ENCODE measurements around the gene WNT9B.
"Not testable (repeated sequence)": the region's sequence is repeated elsewhere in the genome, so short reads cannot be mapped to it uniquely, and the experiment has no call there.

WNT9B gene

DNA sequence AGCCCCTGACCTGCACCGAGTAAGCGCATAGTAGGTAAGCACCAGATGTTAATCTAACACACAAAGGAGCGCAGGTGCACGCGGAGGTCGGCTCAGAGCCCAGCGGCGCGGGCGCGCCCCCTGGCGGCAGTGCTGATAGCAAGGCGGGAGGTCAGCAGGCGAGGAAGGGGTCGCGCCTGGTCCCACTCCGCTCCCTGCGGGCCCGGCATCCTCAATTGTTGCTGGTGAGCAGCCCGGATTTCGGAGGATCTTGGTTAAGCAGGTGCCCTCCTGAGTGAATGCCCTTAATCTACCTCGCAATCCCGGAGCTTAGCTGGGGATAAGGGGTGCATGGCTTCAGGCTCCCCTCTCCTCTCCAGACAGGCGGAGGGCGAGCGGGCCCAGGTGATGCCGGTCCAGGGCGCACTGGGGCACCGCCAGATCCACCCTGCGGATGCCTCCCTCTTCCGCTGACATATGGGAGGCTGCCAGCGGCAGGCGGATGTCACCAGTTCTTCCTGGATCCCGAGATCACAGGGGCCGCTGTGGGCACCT is 28.9 kb upstream of the WNT9B start:
- no peak for DNase-seq

DNA sequence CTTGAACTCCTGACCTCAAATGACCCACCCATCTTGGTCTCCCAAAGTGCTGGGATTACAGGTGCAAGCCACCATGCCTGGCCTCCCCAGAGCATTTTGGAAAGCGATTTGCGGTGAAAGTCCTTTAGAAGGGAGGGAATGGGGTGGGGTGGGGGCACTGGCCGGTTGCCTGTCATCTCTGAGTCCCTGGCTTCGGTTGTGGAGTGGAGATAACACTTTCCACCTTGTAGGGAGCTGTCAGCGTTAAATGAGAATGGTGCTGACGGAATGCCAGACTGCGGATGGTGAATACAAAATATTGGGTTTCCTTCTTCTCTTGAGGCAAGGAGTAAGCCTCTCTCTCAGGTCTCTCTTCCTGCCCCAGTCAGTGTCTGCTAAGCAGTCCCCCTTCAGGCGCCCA is 27.7 kb upstream of the WNT9B start:
- DNase-seq, result no peak

- no peak for DNase-seq
Observed at GRCh38 chr17:46826116-46826515, 25.3 kb upstream of the WNT9B start.

- DNase-seq, result no peak
Observed at GRCh38 chr17:46827274-46827673, 24.1 kb upstream of the WNT9B start.

DNA sequence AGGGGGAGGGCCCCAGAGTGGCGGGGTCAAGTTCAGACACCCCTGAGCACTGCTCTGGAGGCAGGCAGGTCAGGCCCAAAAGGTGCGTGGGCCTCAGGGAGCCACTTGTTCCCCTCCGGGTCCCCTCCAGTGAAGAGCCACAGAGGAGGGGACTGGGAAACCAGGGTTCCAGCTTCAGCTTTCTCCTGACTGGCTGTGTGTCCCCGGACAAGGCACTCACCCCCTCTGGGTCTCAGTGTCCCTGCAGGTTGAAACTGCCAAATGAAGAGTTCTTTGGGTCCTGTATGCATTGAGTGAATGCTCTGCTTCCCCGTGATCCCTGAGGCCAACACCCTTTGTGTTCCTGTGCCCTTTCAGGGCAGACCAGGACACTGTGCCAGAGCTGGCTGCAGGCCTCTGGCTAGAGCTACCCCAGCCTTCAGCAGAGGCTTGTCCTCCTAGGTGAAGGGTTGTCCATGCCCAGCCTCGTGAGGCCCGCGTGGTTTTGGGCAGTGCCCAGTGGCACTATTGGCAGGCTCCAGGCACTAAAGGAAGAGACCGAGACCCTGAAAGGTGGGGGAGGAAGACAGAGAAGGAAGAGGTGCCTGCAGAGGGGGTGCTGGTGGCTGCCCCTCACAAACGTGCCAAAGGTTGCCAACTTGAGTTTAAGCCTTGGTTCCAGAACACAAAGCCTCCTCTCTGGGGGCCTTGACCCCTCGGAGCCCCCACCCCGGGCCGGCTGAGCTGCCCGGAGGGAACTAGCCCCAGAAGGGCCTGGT is 19.6 kb upstream of the WNT9B start:
- DNase-seq, result no peak

DNA sequence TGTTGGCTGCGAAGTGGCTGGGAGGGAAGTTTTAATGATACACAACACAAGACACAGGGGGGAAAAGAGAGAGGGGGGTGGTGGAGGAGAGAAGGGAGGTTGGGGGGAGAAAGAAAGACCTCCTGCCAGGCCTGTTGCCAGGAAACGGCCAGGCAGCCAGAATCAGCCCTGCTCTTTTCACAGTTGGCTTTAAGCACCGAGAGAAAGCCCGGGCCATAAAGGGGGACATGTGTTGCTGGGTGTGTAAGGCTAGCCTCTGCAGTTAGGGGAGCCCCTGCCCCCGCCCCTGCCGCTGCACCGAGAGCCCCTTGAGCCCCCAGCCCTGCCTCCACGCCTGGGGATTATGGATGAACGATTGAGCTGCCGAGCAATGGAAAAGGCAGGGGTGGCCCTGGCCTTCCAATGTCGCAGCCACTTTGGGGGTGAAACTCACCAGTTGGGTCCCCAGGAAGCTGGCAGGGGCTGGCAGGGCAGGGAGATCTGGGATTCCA is 19.0 kb upstream of the WNT9B start:
- no peak for DNase-seq

DNA sequence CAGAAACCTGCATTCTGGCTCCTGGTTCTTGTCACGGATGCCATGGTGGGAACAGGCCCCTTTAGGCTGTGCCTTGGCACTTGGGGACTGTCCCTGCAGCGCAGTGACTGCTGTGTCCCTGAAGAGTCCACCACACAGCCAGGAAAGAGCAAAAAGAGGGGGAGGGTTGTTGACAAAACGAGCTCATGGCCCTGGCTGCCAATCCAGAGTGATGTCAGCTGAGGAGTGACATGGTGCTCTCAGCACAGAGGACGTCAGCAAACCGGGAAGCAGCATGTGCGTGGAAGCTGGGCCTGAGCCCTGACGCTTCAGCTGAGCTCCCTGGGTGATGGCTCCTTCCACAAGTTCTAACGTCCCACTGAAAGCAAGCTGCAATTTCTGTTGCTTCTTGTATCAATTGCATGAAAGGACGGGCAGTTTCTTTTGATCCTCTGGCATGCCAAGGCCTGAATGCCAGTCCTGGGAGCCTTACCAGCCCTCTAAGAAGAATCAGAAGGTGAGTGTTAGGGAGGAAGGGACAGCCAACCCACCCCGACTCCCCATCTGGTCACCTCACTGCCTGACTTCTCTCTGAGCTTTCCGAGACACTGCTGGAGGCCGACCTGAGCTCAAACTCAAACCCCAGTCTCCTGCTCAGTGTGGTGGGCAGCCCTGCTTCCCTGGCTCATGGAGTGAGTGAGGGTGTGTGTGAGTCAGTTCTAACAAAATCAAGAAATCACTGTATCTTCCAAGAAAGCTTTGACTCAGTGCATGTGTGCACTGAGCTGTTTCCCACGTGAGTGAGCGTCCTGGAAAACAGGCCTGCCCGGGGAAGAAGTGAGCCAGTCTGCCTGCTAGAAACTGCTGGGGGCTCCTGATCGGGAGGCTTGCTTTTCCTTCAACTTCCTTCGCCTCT is 18.2 kb upstream of the WNT9B start:
- no peak for DNase-seq

DNA sequence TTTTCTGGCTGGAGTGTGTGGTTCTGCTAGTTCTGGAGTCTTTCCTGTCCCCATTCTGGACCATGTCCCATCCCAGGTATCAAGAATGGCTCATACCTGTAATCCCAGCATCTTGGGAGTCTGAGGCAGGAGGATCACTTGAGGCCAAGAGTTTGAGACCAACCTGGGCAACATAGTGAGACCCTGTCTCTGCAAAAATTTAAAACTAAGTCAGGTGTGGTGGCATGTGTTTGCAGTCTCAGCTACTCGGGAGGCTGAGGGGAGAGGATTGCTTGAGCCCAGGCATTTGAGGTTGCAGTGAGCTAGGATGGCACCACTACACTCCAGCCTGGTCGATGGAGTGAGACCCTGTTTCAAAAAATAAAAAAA is 17.6 kb upstream of the WNT9B start:
- no peak for DNase-seq

DNA sequence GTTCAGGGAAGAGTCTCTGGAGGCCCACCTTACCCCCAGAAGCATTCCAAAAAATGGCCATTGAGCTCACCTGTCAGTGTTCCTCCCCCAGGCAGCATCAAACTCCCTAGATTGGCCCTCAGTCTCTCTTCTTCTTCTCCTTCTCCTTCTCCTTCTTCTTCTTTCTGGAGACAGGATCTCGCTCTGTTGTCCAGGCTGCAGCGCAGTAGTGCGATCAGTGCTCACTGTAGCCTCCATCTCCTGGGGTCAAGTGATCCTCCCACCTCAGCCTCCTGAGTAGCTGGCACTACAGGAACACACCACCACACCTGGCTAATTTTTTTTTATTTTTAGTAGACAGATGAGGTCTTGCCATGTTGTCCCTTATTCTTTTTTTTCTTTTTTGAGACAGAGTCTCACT is 16.5 kb upstream of the WNT9B start:
- DNase-seq, result no peak

- DNase-seq, result no peak
Observed at GRCh38 chr17:46836500-46836899, 14.9 kb upstream of the WNT9B start.

GRCh38 chr17:46837521-46837920 is 13.9 kb upstream of the WNT9B start:
- no peak for DNase-seq

- DNase-seq, result no peak
Observed at GRCh38 chr17:46839211-46839610, 12.2 kb upstream of the WNT9B start.

DNA sequence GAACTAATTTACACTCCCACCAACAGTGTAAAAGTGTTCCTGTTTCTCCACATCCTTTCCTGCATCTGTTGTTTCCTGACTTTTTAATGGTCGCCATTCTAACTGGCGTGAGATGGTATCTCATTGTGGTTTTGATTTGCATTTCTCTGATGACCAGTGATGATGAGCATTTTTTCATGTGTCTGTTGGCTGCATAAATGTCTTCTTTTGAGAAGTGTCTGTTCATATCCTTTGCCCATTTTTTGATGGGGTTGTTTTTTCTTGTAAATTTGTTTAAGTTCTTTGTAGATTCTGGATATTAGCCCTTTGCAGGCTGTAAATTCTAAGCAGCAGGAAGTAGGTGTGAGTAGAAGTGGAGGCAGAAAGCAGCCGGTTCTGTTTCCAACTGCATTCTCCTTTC is 10.8 kb upstream of the WNT9B start:
- DNase-seq, result not testable (repeated sequence)

- no peak for DNase-seq
Observed at GRCh38 chr17:46841561-46842379, 9.6 kb upstream of the WNT9B start.

DNA sequence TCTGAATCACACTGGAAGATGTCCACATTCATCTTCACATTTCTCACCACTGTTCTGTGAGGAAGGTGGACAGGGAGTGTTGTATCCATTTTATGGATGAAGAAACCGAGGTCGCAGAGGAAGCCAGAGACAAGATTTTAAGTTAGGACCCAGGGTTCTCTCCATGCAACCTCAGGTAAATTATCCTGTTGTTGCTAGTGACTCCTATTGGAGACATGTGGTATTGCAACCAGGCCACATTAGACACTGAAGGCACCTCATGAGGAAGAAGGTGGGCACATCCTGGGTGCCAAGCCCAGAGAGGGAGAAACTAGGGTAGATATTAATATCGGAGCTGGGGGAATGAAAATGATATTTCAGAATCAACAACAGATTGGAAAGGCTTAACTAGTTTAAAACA is 8.5 kb upstream of the WNT9B start:
- DNase-seq, result no peak

DNA sequence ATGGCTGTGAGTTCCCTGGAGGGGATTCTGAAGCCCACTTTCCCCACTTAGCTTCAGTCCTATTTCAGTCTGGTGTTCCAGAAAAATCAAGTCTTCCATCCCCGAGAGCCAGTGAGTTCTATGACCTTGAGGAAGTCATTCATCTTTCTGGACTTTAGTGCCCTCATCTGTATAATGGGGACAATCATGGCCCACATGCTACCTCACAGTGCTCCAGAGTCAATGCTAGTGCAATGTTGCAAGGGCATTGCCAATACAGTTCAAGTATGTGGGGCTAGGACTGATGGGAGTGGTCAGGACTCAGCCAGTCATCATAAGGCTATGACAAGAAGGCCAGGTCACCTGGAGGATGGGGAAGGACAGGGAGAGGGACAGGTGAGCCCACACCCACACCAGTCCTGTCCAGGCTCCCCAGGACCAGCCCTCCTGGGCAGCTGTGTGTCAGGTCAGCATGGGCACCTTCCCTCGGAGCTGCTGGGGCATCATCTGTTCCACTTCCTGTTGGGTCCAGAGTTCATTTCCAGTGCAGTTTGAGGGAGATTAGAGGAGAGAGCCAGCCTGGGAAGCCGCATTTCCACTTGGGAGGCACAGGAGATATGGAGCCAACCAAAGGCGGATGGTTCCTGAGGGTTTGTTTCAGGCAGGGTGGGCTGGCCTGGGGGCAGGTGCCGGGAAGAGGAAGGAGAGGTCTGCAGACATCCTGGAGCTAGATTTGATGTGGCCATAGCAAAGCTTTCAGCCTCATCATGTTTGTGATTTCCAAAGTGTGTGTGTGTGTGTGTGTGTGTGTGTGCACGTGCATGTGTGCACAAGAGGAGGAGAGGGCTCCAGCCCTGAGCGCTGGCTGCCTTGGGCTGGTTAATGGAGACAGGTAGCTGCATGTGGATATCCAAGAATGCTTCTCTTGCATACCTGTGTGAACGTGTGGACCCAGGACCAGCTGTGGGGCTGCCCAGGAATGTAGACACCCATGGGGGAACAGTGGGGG is 3.9 kb upstream of the WNT9B start:
- DNase-seq, result no peak

GRCh38 chr17:46848534-46848933 is 2.8 kb upstream of the WNT9B start:
- DNase-seq, result no peak

GRCh38 chr17:46850688-46851028 is 725 bp upstream of the WNT9B start:
- DNase-seq, result no peak

GRCh38 chr17:46853896-46854444 is 2.6 kb downstream of the WNT9B start:
- DNase-seq, result no peak

DNA sequence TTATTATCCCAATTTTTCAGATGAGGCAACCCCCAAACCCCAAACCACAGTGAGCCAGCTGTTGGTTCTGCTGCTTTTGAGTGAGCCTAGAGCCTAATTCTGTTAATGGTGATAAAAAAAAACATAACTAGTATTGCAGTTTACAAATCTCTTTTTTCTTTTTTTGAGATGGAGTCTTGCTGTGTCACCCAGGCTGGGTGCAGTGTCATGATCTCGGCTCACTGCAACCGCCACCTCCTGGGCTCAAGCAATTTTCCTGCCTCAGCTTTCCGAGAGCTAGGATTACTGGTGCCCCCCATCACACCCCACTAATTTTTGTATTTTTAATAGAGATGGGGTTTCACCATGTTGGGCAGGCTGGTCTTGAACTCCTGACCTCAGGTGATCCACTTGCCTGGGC is 3.1 kb downstream of the WNT9B start:
- DNase-seq, result no peak

DNA sequence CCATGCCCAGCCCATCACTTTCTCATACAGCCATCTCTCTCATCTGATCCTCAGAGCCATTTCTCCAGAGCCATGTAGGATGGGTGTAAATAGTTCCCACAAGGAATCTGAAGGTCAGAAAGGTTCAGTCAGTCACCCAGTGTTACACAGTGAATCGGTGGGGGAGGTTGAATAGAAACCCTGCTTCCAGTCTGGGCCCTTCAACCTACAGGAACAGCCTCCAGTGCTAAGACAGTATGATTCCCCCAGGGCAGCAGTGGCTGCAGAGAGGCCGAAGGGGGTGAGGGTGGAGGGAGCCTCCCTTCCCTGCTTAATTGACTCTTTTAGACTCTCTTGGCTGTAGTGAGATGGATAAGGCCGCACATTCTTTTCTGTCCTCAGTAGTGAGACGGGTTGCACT is 3.6 kb downstream of the WNT9B start:
- DNase-seq, result no peak

- no peak for DNase-seq
Observed at GRCh38 chr17:46857600-46857999, 6.2 kb downstream of the WNT9B start.

Measured in activated T-cell treated with anti-CD3 and anti-CD28 coated beads for 4 hours (primary cell).